Endothelial cell of umbilical vein (primary cell): ENCODE data around the gene PANX1.

Experiments
- EZH2 ChIP-seq: IDR thresholded peaks from 2 replicates; pipeline ENCODE4 v1.6.1; 2012; ENCODE audit warnings: borderline replicate concordance, low read depth, mild to moderate bottlenecking, moderate library complexity, low read length, inconsistent platforms; ENCODE audit not compliant: severe bottlenecking
- GATA2 ChIP-seq: IDR thresholded peaks from 2 replicates; pipeline ENCODE4 v1.7.0; 2011; ENCODE audit warnings: low read depth, mild to moderate bottlenecking, moderate library complexity, mixed read lengths, low read length; ENCODE audit not compliant: insufficient read length, insufficient read depth
- JUN ChIP-seq: IDR thresholded peaks from 2 replicates; pipeline ENCODE4 v1.6.1; 2011; ENCODE audit warnings: borderline replicate concordance, low read depth; ENCODE audit not compliant: insufficient read length, insufficient read depth
- MYC ChIP-seq: IDR thresholded peaks from one replicate; pipeline ENCODE4 v1.6.1; 2011; ENCODE audit warnings: mild to moderate bottlenecking, low read depth, low read length
- POLR2A ChIP-seq: IDR thresholded peaks from 2 replicates; pipeline ENCODE4 v1.6.1; 2012; ENCODE audit warnings: low read depth, mild to moderate bottlenecking, control low read depth, low read length
- POLR2AphosphoS5 ChIP-seq: IDR thresholded peaks from 2 replicates; pipeline ENCODE4 v1.6.1; 2012; ENCODE audit warnings: low read depth, mild to moderate bottlenecking, control low read depth, low read length, moderate library complexity; ENCODE audit not compliant: insufficient read depth
- TF ChIP-seq, protein P1 (sequence below), 2 donors: IDR thresholded peaks; 1 replicate in 1 of 2; 2 replicates in 1 of 2; pipeline ENCODE4 v1.5.1; 2011; ENCODE audit warnings: low read length in 2 of 2, mild to moderate bottlenecking in 2 of 2, moderate library complexity in 2 of 2, control low read depth in 1 of 2, inconsistent platforms in 1 of 2, low read depth in 1 of 2; ENCODE audit not compliant: insufficient read depth in 1 of 2; ENCODE audit errors: extremely low read depth in 1 of 2
- TF ChIP-seq, protein P2 (sequence below): IDR thresholded peaks from 2 replicates; pipeline ENCODE4 v1.6.1; 2011; ENCODE audit not compliant: insufficient read depth, insufficient read length

DNA sequence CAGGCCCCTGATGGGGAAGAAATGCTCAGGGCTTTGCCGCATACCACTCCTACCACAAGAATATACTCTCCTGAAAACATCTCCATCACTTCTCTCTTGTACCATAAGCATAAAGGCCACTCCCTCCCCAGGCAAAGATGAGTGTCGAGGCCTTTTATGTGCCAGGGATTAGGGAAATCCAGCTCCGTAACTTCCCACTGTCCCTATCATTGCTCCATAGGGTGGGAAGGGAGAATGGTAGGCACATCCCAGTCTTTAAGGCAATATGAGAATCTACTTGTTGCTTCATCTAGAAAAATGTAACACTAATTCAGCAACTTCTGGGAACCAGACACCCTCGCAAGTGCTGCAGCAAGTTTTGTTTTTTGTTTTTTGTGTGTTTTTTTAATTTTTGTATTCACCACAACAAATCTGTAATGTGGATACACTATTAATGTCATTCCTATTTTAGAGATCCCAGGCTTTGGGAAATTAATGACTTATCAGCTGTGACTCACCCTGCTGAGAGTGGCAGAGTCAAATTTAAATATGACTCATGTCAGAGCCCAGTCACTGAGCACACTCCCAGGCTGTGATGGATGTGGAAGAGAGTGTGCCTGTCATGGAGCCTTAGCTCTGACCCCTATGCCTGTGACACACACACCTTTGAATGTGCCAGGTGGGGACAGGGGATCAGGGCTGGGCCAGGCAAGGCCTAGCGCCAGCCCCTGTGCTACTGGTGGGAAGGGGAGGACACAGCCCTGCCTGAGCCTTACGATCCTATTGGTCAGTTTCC lies 23.4 kb downstream of the PANX1 start:
- TF ChIP-seq, protein P1, sequence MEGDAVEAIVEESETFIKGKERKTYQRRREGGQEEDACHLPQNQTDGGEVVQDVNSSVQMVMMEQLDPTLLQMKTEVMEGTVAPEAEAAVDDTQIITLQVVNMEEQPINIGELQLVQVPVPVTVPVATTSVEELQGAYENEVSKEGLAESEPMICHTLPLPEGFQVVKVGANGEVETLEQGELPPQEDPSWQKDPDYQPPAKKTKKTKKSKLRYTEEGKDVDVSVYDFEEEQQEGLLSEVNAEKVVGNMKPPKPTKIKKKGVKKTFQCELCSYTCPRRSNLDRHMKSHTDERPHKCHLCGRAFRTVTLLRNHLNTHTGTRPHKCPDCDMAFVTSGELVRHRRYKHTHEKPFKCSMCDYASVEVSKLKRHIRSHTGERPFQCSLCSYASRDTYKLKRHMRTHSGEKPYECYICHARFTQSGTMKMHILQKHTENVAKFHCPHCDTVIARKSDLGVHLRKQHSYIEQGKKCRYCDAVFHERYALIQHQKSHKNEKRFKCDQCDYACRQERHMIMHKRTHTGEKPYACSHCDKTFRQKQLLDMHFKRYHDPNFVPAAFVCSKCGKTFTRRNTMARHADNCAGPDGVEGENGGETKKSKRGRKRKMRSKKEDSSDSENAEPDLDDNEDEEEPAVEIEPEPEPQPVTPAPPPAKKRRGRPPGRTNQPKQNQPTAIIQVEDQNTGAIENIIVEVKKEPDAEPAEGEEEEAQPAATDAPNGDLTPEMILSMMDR (IDR thresholded peaks at IDR 0.05; ENCODE audit: extremely low read depth in 1 of 2, insufficient read depth in 1 of 2, low read depth in 1 of 2, low read length in 2 of 2): no peak
- TF ChIP-seq POLR2AphosphoS5 (peak; percentile 40), EZH2 (no peak), GATA2 (peak; percentile 23), MYC (no peak), POLR2A (no peak), JUN (peak; percentile 95)
- TF ChIP-seq, protein P2, sequence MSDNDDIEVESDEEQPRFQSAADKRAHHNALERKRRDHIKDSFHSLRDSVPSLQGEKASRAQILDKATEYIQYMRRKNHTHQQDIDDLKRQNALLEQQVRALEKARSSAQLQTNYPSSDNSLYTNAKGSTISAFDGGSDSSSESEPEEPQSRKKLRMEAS: no peak
